IPS DF 4.7 (cell line): ENCODE data around the gene HAO1.
"Not testable (repeated sequence)": the region's sequence is repeated elsewhere in the genome, so short reads cannot be mapped to it uniquely, and the experiment has no call there.

Experiments used
- DNase-seq: peaks from one replicate; pipeline ENCODE4 v3.0.0-alpha.2; 2013; ENCODE audit warnings: low spot score; ENCODE audit errors: extremely low read depth

Gene HAO1

DNA sequence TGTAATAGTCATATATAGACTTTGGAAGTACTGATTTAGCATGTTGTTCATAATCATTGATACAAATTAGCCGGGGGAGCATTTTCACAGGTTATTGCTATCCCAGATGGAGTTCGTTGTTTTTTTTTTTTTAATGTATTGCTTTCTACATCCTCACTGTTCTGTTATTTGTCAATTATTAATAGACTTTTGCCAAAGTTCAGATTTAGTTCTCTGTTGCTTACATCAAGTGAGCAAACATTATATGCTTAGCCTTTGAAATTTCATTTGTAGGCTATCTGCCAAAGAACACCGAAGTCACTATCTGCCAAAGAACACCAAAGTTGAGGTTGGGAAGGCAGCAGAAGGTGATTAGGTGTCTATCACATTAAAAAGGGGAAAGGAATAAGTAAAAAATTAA is at the start of gene HAO1:
HAO1 (minus strand) TSS at position 118 of the 400 bp plus-strand sequence; CDS start at position 82, 36 bp downstream.
- DNase-seq: no peak

DNA sequence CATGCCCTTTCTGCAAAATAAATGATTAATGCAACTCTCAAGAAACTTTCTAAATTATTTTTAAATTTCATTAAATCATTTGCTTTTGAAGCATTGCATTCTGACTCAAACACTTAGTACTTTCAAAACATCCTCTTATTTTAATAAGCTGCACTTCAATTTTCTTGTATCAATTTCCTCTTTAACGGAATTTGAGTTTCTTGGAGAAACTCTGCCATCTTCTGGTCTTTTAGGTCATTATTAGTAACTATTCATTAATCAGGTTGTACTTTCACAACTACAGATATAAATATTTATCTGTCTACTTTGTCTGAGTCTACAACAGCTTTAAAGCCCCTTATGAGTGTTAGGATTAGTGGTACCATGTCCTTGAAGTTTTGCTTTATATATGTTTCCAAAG is 49.1 kb upstream of the HAO1 start:
- no peak for DNase-seq

DNA sequence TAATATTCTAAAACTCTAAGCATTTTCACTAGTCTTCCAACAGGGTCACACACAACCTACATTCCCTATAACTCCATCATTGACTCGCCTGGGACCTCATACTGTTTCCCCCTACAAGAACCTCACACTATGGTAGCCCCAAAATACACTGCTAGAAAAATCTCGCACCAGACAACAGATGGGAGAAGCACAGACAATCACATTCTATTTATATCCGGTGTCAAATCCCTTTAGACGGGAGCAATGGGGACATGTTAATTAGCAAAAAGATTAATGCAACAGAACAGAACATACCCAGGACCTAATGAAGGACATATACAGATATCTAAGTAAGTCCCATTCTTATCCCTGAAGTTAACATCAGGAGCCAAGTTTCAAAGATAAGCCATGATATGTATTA is 45.7 kb upstream of the HAO1 start:
- no peak for DNase-seq

DNA sequence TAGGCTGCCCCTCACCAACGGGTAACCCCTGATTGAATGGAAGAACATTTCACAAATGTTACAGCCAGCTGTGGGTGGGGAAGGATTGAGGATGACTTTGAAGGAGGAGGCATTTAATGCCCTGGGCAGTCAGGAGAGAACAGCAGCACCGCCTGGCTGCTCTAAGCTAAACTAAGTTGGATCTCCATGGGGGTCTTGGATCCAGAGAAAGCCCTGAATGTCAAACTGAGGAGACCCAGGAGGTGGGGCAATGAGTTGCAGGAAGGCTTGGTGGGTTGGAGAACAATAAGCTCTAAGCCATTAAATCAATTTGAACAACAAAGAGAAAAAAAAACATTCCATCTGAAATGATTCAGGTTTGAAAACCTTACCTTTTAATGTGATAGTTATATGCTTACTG is 43.9 kb upstream of the HAO1 start:
- peak; percentile 44 for DNase-seq

DNA sequence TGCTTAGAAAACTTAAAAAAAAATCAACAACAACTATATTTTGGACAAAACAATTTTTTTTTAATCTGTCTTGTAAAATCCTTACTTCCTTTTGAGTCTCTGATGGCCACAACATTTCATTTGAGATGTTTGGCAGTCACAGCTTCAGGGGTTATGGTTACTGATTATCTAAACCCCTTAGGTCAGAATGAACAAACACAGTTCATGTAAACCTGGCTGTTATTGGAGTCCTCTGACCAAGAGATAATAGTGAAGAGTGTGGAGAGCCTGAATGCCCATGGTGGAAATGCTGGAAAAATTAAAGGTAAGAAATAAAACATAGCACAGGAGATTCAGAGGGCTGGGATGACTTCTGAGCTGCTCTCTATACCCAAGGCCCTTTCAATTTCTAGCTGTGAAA is 41.1 kb upstream of the HAO1 start:
- no peak for DNase-seq

DNA sequence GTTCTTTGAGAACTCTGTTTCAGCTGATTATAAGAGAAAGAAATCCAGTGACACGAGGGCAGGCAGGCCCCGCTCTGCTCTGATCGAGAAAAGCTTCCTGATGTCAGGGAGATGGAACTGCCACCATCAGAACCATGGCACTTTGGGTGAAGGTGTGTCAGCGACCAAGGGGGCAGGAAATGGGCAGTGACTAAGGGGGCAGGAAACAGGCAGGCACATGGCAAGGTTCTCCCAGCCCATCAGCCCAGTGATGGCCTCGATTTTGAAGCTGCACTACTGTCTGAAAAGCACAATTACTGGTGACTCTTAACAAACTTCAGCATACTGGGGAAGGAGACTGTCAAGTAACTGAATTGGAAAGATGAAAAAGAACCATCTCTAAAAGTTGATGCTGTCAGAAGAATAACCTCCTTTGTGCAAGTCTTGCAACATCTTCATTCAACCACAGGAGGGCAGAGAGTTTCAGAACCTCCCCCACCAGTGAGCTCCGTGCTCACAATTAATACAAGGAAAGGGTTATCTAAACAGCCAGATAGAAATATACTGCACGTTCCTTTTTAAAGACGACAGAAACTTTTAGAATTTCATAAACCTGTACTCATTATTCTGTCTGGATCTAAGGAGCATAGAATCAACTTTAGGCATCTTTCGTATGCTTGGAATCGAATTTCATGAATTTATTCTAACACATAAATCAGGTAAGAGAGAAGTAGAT is 40.2 kb upstream of the HAO1 start:
- no peak for DNase-seq

DNA sequence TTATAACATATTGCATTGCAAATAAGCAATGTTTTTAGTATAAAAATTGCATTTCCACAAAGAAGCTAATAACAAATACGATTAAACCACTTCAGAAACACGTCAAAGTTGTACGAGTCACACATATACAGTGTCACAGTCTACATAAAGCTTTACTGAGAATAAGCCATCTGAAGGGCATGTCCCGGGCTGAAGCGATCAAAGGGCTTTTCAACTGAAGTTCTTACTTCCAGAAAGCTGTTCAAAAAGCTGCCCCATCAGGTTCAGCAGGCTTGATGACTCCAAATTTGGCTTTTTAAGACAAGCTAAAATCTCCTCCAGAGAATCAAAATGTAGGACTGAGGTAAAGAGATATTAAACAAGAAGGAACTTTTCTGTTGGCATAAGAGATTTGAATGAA is 37.5 kb upstream of the HAO1 start:
- no peak for DNase-seq

DNA sequence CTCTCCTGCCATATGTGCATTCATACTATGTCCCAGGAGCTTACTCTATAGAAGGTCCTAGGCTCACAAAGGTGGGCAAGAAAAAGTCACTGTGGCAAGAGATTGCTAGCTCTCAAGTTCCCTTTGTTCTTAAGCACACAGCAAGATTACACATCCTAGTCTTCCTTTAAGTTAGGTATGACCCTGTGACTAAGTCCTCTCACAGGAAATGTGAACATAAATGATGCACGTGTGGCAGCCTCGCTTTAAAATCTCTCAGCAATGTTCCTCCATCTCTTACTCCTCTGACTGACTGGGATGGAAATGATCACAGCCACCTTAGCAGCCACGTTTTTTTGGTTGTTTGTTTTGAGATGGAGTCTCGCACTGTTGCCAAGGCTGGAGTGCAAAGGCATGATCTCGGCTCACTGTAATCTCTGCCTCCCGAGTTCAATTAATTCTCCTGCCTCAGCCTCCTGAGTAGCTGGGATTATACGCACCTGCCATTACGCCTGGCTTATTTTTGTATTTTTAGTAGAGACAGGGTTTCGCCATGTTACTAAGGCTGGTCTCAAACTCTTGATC is 35.7 kb upstream of the HAO1 start:
- no peak for DNase-seq

DNA sequence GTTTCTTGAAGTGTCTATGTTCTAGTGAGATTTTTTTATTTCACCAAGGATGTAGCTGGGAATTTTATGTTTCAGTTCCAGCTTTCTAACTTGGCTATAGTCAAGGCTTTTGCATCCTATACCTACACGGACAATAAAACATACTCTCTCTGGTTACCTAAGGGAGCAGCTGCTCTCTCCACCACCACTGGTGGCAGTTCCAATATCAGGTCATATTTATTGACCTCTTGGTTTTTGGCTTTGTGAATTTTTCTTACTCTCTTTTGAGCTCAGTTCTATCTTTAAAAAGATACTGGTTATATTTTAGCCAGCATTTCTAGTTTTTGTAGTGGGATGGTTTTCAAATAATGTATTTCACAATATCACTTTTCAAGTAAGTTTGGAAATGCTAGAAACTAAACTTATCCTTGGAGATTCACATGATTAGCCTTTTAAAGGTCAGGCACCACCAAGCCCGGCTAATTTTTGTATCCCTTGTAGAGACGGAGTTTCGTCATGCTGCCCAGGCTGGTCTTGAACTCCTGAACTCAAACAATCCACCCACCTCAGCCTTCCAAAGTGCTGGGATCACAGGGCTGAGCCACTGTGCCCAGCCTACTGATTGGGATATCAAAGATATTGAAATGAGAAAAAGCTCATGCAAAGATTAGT is 34.7 kb upstream of the HAO1 start:
- DNase-seq: no peak

DNA sequence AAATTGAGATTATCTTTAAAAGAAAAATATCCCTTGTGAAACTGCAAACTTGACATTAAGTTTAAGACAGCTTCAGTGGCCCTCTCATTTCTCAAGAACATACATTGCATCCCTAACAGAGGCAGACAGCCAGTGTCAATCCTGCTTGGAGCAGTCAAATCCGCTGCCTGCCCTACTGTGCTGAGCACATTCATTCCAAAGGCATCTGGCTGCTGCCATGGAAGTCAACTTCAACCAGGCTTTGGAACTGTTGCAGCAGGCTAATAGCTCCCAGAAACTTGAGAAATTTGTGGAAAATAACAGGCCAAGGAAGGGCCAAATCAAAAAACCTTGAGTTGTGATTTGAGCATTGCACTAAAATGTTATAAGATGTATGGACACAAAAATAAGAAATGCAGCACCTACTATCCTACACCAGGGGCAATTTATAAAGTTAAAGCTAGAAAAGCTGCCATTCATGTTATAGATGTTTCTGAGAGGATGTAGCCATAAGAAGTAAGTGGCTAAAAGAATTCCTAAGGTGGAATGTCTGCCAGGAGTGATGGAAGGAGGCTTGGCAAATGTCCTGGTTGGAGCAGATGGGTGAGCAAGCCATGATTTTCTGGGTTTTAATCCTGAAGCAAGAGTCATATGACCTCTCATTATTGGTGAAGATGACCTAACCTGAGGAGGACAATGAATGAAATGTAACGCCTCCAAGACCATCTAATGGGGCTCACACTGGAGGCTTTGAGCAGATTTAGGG is 31.4 kb upstream of the HAO1 start:
- no peak for DNase-seq

DNA sequence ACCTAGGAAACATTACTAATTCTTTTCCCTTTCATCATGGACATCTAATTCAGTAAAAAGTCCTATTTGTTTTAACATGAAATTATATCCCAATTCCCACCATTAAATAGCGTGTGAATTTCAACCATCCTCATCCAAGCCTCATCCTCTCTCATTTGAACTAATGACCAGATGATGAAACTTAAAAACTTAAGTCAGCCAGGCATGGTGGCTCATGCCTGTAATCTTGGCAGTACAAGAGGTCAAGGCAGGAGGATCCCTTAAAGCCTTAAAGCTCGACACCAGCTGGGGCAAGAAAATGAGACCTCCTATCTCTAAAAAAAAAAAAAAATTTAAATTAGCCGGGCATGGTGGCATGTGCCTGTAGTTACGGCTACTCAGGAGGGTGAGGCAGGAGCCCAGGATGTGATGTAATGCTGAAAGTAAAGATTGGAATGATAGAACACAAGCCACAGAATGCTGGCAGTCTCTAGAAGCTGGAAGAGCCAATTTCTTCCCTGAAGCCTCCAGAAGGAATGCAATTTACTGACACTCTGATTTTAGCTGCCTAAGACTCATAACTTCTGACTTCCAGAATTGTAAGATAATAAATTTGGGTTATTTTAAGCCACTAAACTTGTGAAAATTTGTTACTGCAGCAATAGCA is 27.1 kb upstream of the HAO1 start:
- DNase-seq: no peak

DNA sequence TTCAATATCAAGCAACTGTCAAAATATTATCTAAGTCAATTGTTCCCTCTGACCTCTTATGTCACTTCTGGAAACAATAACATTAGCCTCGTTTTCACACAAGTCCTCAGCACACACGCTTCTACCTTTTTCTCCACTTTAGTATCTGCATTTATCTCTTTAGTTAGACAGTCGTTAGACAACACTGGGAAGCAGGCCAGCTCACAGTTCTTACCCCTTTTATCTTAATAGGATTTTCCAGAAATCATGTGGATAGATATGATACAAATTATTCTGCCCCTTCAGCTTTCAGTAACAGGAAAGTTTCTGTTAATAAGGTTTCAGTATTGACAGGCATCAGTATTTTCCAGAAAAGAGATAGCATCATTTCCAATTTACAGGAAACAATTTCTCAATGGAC is 25.9 kb upstream of the HAO1 start:
- no peak for DNase-seq

DNA sequence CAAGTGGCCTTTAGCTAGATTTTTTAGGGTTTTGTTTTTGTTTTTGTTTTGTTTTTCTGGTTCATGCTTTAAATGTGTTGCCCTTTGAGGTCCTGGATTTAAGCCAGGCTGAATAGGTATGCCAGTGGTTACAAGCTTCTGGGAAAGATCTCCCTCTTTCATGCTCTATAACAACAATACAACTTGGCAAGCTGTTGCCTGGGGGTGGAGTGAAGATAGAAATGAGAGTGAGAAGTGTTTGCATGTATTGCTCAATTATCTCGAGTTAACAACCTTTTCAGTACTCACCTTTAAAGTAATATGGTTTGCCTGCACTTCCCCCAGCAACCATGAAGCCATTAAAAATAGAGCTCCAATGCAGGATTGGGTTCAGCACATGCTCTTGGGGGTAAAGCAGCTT is 19.2 kb upstream of the HAO1 start:
- DNase-seq: no peak

DNA sequence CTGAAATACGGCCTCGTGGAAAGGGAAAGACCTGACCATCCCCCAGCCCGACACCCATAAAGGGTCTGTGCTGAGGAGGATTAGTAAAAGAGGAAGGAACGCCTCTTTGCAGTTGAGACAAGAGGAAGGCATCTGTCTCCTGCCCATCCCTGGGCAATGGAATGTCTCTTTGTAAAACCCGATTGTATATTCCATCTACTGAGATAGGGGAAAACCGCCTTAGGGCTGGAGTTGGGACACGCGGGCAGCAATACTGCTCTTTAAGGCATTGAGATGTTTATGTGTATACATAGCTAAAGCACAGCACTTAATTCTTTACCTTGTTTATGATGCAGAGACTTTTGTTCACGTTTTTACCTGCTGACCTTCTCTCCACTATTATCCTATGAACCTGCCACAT is 16.3 kb upstream of the HAO1 start:
- not testable (repeated sequence) for DNase-seq

DNA sequence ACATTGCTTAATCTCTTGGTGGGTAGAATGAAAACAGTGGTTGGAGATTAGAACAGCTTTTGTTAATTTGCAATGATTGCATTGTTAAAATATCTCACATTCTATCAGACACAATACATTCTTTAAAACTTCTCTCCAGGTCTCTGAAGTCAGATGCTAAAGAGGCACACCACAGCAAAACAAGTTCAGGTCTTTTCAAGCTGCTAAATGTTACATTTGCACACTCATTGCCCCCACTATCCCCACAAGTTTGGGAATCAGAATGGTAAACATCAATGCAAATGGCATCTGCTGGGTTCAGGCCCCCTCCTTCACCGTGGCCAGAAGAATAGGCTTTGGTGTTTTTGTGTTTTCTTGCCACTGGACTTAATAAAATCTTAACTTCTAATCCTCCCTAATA is 10.1 kb upstream of the HAO1 start:
- DNase-seq: no peak

DNA sequence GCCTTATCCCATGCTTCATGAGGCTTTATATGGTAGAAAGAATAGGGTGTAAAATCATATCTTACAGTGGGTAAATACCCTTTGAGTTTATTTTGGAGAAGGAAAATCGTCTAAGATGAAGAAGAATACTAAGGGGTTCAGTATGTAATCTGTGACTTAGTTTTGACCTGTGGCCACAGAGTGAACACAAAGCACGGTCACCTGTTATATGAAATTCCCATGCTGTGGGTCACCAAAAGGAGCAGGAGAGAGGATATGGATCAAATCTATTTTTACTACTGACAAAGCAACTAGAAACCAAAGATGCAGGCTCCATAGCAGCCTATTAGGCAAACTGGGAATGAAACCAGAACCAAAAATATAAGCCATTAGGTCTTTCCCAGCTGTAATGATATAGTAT is 3.6 kb upstream of the HAO1 start:
- no peak for DNase-seq

DNA sequence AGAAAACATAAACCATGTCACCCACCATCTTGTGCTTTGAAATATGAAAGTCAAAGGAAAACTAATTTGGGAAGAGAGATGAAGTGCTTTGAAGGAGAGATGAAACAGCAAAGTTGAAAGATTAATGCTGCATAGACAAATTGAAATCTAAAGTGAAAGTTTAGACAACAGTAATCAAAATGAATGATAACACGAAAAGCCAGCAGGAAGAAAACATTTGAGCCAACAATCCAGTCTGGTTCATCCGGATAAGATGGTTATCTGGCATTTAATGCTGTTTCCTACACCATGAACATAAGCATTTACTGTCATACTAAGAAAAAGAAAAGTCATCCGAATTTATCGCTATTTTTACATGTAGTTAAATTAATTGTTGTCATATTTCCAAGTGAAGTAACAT is 595 bp downstream of the HAO1 start:
- no peak for DNase-seq

DNA sequence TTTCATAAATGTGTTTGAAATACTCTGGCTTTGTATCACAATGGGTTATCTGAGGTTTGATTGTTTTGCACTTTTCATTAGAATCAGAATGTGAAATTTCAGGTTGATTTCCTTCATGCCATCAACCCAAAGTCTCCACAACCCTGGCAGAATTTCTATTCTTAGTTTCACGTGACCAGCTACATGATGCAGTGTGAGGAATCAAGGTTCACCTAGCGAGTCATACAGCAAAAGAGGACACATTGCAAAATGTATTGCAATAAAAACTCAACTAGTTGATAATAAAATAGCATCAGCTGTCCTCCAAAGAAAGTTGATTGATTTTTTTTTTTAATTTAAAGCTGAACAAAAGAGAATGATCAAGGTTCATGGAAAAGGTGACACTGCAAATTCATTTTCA is 2.2 kb downstream of the HAO1 start:
- no peak for DNase-seq

DNA sequence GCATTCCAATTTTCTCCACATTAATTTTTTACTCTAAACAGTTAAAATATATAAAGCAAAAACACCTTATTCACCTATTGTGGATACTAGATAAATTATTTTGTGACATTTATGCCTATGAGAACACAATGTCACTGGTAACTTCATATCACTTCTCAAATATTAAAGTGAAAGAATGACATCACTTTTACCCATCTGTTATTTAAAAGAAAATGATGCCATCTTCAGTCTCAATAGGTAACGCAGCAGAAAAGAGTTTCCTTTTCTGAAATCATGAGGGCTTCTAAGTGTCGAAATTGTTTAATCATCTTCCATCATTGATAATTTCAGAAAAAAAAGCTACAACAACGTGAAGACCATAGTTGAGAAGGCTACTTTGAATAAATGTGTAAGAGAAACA is 2.9 kb downstream of the HAO1 start:
- DNase-seq: no peak

DNA sequence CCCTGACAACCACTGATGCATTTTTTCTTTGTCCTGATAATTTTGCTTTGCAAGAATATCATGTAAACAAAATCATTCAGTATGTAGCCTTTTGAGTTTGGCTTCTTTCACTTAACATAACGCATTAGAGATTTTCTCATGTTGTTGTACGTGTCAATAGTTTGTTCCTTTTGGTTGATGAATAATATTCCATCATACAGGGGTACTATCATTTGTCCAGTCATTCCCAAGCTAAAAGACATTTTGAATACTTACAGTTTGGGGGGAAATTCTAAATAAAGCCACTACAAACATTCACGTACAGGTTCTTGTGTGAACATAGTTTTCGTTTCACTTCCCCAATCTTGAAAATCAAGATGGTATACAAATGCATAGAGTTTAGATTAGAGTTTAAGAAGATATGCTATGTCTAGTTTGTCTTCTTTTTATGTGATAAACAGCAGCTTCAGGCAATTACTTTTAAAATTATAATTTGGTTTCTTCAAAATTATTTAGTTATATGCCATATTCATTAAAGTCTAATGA is 5.2 kb downstream of the HAO1 start:
- DNase-seq: no peak

DNA sequence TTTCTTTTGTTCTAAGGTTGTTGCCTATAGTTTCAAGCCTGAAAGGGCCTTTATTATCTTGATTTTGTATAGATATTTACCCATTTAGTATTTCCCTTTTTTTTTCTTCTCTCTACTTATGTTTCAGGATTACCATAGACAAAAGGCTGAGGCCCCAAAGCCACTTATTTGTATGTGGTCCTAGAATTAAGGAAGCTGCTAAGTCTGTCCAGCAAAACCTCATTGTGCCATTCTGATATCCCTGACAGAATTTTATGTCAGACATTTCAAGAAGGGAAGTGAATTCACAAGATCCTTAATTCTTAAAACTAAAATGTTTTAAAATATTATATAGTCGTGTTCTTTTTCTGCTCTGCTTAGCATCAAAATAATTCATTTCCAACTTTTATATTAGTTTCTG is 6.9 kb downstream of the HAO1 start:
- DNase-seq: no peak

DNA sequence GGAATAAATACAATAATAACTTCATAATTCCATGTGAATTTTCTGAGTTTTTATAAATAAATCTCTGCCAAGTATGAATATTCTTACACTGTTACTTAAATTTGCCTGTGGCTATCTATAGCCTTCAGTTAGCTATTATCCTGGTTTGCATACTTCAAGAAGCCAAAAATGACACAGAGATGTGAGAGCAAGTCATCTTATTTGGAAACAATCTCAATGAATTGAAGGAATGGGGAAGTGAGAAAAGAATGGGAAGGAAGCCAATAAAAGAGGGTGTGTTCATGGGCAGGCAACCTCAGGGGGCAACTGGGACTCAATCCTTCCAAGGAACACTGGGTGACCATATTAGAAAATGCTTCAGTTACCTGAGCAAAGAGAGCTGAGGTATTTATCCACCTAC is 9.9 kb downstream of the HAO1 start:
- no peak for DNase-seq
